ENCODE measurements around the gene AIFM3. TPM values are rescaled to one million over a fixed set of nuclear protein-coding genes. Genes with fewer than 3 reads are reported as not detected.
A peak's percentile ranks its signal among the peaks of the same experiment; 100 is the strongest.

Gene AIFM3
- total RNA-seq, 2 donors from 2014 or later: 3.4 to 5.8 TPM

GRCh38 chr22:20979243-20979809 is 12.3 kb downstream of the AIFM3 start:
- no peak for DNase-seq (ENCODE audit: low spot score)
- H3K27me3 ChIP-seq (replicated peaks; ENCODE audit: insufficient read depth): no peaks in the 10 kb centered on the region
- ATAC-seq (ENCODE audit: insufficient number of reproducible peaks, low FRiP score, low read depth): no peak
- H3K9me3 ChIP-seq: peaks cover 7% of the 10 kb centered on the region
- H3K36me3 ChIP-seq: no peaks in the 10 kb centered on the region
- no peak overlapping the region for H3K27ac ChIP-seq
- H3K4me3 ChIP-seq: peak overlapping the region; percentile 57
- TF ChIP-seq, protein P1, sequence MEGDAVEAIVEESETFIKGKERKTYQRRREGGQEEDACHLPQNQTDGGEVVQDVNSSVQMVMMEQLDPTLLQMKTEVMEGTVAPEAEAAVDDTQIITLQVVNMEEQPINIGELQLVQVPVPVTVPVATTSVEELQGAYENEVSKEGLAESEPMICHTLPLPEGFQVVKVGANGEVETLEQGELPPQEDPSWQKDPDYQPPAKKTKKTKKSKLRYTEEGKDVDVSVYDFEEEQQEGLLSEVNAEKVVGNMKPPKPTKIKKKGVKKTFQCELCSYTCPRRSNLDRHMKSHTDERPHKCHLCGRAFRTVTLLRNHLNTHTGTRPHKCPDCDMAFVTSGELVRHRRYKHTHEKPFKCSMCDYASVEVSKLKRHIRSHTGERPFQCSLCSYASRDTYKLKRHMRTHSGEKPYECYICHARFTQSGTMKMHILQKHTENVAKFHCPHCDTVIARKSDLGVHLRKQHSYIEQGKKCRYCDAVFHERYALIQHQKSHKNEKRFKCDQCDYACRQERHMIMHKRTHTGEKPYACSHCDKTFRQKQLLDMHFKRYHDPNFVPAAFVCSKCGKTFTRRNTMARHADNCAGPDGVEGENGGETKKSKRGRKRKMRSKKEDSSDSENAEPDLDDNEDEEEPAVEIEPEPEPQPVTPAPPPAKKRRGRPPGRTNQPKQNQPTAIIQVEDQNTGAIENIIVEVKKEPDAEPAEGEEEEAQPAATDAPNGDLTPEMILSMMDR (IDR thresholded peaks at IDR 0.05): no peak
- peaks cover 12 to 33% of the 10 kb centered on the region in 2 donors for H3K4me1 ChIP-seq (ENCODE audit: control insufficient read depth in 1 of 2, low read depth in 2 of 2)

DNA sequence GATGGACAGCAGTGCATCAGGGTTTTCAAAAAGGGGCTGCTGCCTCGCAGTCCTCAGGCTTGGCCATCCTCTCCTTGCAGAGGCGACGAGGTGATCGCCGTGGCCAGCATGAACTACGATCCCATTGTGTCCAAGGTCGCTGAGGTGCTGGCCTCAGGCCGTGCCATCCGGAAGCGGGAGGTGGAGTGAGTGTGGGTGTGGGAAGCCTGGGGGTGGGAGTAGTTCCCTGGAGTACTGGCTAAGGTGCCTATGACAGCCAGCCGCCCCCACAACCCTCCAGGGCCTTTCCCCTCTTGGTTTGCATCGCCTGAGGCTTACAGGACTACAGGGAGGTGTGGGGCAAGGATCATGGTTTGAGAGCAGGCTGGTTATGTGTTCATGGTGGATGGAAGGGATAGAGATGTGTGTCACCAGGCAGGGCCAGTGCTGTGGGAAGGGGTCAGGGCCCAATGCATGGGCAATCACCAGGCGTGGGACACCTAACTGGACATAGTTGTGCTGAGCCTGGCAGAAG is 12.9 kb downstream of the AIFM3 start:
- H3K27ac ChIP-seq: no peak overlapping the region
- H3K27me3 ChIP-seq (replicated peaks; ENCODE audit: insufficient read depth): no peaks in the 10 kb centered on the region
- no peaks in the 10 kb centered on the region for H3K36me3 ChIP-seq
- peaks cover 7% of the 10 kb centered on the region for H3K9me3 ChIP-seq
- ATAC-seq (ENCODE audit: insufficient number of reproducible peaks, low FRiP score, low read depth): no peak
- peak overlapping the region; percentile 57 for H3K4me3 ChIP-seq
- TF ChIP-seq, protein P1 (IDR thresholded peaks at IDR 0.05): no peak
- no peak for DNase-seq (ENCODE audit: low spot score)
- H3K4me1 ChIP-seq (ENCODE audit: control insufficient read depth in 1 of 2, low read depth in 2 of 2): peaks cover 12 to 33% of the 10 kb centered on the region in 2 donors

GRCh38 chr22:20980523-20980922 is 13.5 kb downstream of the AIFM3 start:
- H3K9me3 ChIP-seq: peaks cover 7% of the 10 kb centered on the region
- no peaks in the 10 kb centered on the region for H3K27me3 ChIP-seq (replicated peaks; ENCODE audit: insufficient read depth)
- no peak overlapping the region for H3K27ac ChIP-seq
- H3K36me3 ChIP-seq: no peaks in the 10 kb centered on the region
- DNase-seq (ENCODE audit: low spot score) (no peak), ATAC-seq (ENCODE audit: insufficient number of reproducible peaks, low FRiP score, low read depth) (no peak)
- H3K4me1 ChIP-seq (ENCODE audit: control insufficient read depth in 1 of 2, low read depth in 2 of 2): peaks cover 12 to 33% of the 10 kb centered on the region in 2 donors
- H3K4me3 ChIP-seq: no peak overlapping the region
- TF ChIP-seq, protein P1 (IDR thresholded peaks at IDR 0.05): no peak

DNA sequence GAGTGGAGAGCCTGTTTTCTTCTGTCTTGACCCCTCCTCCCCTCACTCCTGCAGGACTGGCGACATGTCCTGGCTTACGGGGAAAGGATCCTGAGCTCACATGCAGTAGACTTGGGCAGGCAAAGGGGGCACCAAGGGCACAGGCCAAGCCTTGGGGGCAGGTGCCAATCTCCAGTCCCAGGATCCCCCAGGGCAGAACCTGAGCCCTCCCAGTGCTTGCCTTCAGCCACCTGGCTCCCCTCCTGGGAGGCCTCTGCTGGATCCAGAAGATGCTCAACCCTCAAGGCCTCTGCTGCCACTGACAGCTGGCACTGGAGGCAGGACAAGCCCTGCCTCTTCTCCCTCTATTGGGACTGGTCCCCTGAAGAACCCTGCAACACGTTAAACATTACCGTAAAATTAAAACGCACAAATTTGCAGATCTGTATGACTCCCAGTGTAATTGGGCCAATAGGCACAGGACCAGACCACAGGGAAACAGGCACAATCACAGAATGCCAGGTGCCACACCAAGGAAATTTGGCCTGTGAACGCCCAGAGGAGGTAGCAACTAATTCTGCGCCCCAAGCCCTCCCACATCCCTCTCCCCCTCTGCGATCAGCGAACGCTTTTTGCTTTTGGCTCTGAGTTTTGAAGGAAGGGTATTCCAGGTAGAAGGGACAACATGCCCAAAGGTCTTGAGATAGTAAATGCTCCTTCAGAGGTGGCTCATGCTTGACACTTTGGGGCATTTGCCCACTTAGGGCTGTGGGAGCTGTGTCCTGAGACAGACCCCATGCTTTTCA is 14.1 kb downstream of the AIFM3 start:
- no peaks in the 10 kb centered on the region for H3K27me3 ChIP-seq (replicated peaks; ENCODE audit: insufficient read depth)
- peaks cover 12 to 33% of the 10 kb centered on the region in 2 donors for H3K4me1 ChIP-seq (ENCODE audit: control insufficient read depth in 1 of 2, low read depth in 2 of 2)
- peaks cover 7% of the 10 kb centered on the region for H3K9me3 ChIP-seq
- ATAC-seq (ENCODE audit: insufficient number of reproducible peaks, low FRiP score, low read depth) (no peak), DNase-seq (ENCODE audit: low spot score) (no peak)
- TF ChIP-seq, protein P1 (IDR thresholded peaks at IDR 0.05): no peak
- H3K4me3 ChIP-seq: peak overlapping the region; percentile 85
- no peaks in the 10 kb centered on the region for H3K36me3 ChIP-seq
- peak overlapping the region; percentile 77 to 78 for H3K27ac ChIP-seq

DNA sequence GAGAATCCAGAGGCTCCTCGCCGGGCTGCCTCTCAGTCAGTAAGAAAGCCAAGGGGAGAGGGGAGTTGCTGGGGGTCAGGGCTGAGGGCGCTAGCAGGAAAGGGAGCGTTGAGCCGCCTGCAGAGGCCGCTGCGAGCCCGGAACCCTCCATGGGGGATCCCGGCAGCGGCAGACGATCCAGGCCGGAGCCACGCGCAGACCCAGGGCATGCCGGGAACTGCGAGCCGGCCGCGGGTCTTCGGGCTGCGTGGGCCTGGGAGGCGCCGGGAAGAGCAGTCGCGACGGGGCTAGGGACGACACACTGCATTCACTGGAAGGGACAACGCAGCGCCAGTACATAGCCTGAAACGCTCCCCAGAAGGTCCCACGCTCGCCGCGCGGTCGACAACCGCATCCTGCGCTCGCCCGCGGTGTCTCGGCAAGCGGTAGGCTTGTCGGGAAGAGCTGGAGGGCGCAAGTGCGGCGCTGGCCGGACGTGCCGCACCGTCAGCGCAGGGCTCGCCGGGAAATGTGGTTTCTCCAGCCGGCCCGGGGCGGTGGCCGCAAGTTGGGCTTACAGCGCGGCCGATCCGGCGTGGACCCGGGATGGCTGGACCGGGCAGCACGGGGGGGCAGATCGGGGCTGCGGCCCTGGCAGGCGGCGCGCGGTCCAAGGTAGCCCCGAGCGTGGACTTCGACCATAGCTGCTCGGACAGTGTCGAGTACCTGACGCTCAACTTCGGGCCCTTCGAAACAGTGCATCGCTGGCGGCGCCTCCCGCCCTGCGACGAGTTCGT is 14.9 kb downstream of the AIFM3 start, which contains the start of gene LZTR1:
Gene LZTR1 (plus strand): TSS at position 511 of the 776 bp plus-strand sequence. CDS start 75 bp downstream, at position 586.
- Histone ChIP-seq H3K4me1 (ENCODE audit: control insufficient read depth in 1 of 2, low read depth in 2 of 2) (peaks cover 12 to 33% of the 10 kb centered on the region in 2 donors), H3K36me3 (no peaks in the 10 kb centered on the region), H3K27me3 (replicated peaks; ENCODE audit: insufficient read depth) (no peaks in the 10 kb centered on the region), H3K9me3 (peaks cover 7% of the 10 kb centered on the region), H3K27ac (peak within 1 kb of the TSS; percentile 77 to 78), H3K4me3 (peak within 1 kb of the TSS; percentile 85)
- ATAC-seq (ENCODE audit: insufficient number of reproducible peaks, low FRiP score, low read depth): peak; percentile 73
- TF ChIP-seq, protein P1 (IDR thresholded peaks at IDR 0.05): peak; percentile 44
- no peak for DNase-seq (ENCODE audit: low spot score)

Measured in thoracic aorta (tissue), 2 donors.